Osteocyte (in vitro differentiated cells): Measurements from ENCODE around the gene CTNNA1. TPM values are rescaled to one million over a fixed set of nuclear protein-coding genes. Genes with fewer than 3 reads are reported as not detected.

Experiments used
- DNase-seq: peaks from one replicate; pipeline ENCODE4 v3.0.0; 2021; ENCODE audit warnings: mixed read lengths; ENCODE audit not compliant: unreplicated experiment; ENCODE audit errors: extremely low spot score
- H3K27ac Mint-ChIP-seq: one replicate; pipeline ENCODE4 v1.8.0; 2021; ENCODE audit warnings: mild to moderate bottlenecking, mixed read lengths; ENCODE audit not compliant: unreplicated experiment
- H3K27me3 Mint-ChIP-seq: one replicate; pipeline ENCODE4 v1.8.0; 2021; ENCODE audit warnings: mixed read lengths; ENCODE audit not compliant: unreplicated experiment
- H3K36me3 Mint-ChIP-seq: one replicate; pipeline ENCODE4 v1.8.0; 2021; ENCODE audit warnings: mixed read lengths; ENCODE audit not compliant: unreplicated experiment
- H3K4me1 Mint-ChIP-seq: one replicate; pipeline ENCODE4 v1.8.0; 2021; ENCODE audit warnings: mixed read lengths; ENCODE audit not compliant: unreplicated experiment
- H3K4me3 Mint-ChIP-seq: one replicate; pipeline ENCODE4 v1.8.0; 2021; ENCODE audit warnings: mild to moderate bottlenecking, moderate library complexity, mixed read lengths; ENCODE audit not compliant: unreplicated experiment
- H3K9me3 Mint-ChIP-seq: one replicate; pipeline ENCODE4 v1.8.0; 2021; ENCODE audit warnings: mixed read lengths; ENCODE audit not compliant: unreplicated experiment
- CTCF ChIP-seq: fragments of 200-600 bp; sonication (generic); IDR thresholded peaks from 2 replicates; pipeline ENCODE4 v1.5.0; 2021; ENCODE audit warnings: antibody characterized with exemption, mild to moderate bottlenecking, moderate library complexity
- total RNA-seq: library from RNA; stranded (reverse); gene quantifications from 2 replicates; pipeline ENCODE4 v1.2.1, GENCODE V29; 2021

CTNNA1 gene
- total RNA-seq, 1 donor from 2014 or later = 375 TPM

DNA sequence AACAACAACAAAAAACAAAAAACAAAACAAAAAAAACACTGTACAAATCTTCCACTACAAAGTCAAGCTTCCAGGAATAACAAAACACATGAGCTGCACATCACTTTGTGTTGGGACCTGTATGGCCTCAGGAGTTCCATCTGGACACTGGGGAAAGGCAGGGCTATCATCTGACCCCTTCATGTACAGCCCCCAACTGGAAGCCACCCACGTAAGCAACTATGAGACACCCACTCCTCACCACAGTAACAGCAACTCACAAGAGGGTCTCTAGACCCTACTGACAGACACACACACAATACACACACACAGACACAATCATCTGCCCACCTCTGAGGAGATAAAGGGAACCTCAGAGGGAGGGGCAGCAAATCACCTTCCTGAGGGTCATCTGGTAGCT lies 203.6 kb downstream of the CTNNA1 start:
- Mint-ChIP-seq H3K36me3 (no peaks in the 10 kb centered on the region), H3K4me3 (no peak overlapping the region), H3K27ac (no peak overlapping the region), H3K9me3 (no peaks in the 10 kb centered on the region), H3K27me3 (no peaks in the 10 kb centered on the region), H3K4me1 (peaks cover 26% of the 10 kb centered on the region)
- no peak for TF ChIP-seq CTCF
- no peak for DNase-seq

GRCh38 chr5:138960145-138960692 lies 207.0 kb downstream of the CTNNA1 start:
- no peak for DNase-seq

DNA sequence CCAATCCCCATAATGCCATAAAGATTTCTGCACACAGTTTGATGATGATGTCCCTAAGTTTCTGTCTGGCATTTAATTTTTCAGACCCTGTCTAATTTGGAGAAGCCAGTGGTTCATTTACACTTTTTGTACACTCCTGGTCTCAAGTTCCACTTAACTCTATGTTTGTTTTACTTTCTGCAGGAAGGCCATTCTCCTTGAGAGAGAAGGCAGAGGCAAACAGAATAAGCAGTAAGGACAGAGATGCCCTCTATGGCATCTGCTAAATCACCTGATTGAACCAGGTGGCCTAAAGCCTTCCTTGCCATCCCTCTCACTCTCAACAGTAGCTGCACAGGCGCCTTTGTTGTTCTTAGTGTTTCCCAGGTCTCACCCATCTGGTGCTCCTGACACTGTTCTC lies 208.0 kb downstream of the CTNNA1 start:
- peaks cover 11% of the 10 kb centered on the region for H3K4me1 Mint-ChIP-seq

More at GRCh38 chr5:138960145-138960692, 207.0 kb downstream of the CTNNA1 start:
- Mint-ChIP-seq H3K27ac (no peak overlapping the region), H3K9me3 (no peaks in the 10 kb centered on the region), H3K36me3 (no peaks in the 10 kb centered on the region), H3K4me3 (no peak overlapping the region), H3K27me3 (no peaks in the 10 kb centered on the region), H3K4me1 (peaks cover 17% of the 10 kb centered on the region)
- no peak for TF ChIP-seq CTCF

GRCh38 chr5:138961729-138962128 lies 208.5 kb downstream of the CTNNA1 start:
- Mint-ChIP-seq H3K4me3 (no peak overlapping the region), H3K27ac (no peak overlapping the region), H3K9me3 (no peaks in the 10 kb centered on the region)

More for the DNA sequence above, 208.0 kb downstream of the CTNNA1 start:
- no peak for DNase-seq
- Mint-ChIP-seq H3K27ac (no peak overlapping the region), H3K9me3 (no peaks in the 10 kb centered on the region), H3K27me3 (no peaks in the 10 kb centered on the region), H3K4me3 (no peak overlapping the region), H3K36me3 (no peaks in the 10 kb centered on the region)
- TF ChIP-seq CTCF = no peak

More at GRCh38 chr5:138961729-138962128, 208.5 kb downstream of the CTNNA1 start:
- Mint-ChIP-seq H3K27me3 (no peaks in the 10 kb centered on the region), H3K4me1 (peaks cover 11% of the 10 kb centered on the region), H3K36me3 (no peaks in the 10 kb centered on the region)
- TF ChIP-seq CTCF = no peak
- no peak for DNase-seq
